WTC11 (cell line): Measurements from ENCODE around the gene ANO10. TPM values are rescaled to one million over a fixed set of nuclear protein-coding genes. Genes with fewer than 3 reads are reported as not detected.

ENCODE experiments used
- ATAC-seq: fragments of 200-7000 bp; cut with Tn5 transposase; 2 replicates; pipeline ENCODE4 v1.10.0; 2021; ENCODE audit warnings: mild to moderate bottlenecking, moderate library complexity
- CTCF ChIA-PET: fragments of 300-600 bp; sonication (Branson Sonifier 250); formaldehyde crosslinking; loops from one replicate; lab custom pipeline; 2021; ENCODE audit warnings: antibody characterized with exemption; lab: Charles Lee
- POLR2A ChIA-PET: fragments of 350-600 bp; sonication (Branson Sonifier 250); formaldehyde crosslinking; loops from one replicate; lab custom pipeline; 2021; ENCODE audit warnings: antibody characterized with exemption; lab: Charles Lee
- DNase-seq: peaks from one replicate; pipeline ENCODE4 v3.0.0; 2021; ENCODE audit warnings: low spot score
- H3K27ac Mint-ChIP-seq: 2 replicates; pipeline ENCODE4 v1.8.0; 2021; ENCODE audit warnings: mixed read lengths
- H3K27me3 Mint-ChIP-seq: 2 replicates; pipeline ENCODE4 v1.8.0; 2021; ENCODE audit warnings: low read depth, mild to moderate bottlenecking, moderate library complexity, mixed read lengths
- H3K36me3 Mint-ChIP-seq: 2 replicates; pipeline ENCODE4 v1.8.0; 2021; ENCODE audit warnings: mixed read lengths
- H3K4me1 Mint-ChIP-seq: 2 replicates; pipeline ENCODE4 v1.8.0; 2022; ENCODE audit warnings: mixed read lengths
- H3K4me3 Mint-ChIP-seq: 2 replicates; pipeline ENCODE4 v1.8.0; 2021; ENCODE audit warnings: mild to moderate bottlenecking, moderate library complexity, mixed read lengths
- H3K9me3 Mint-ChIP-seq: 2 replicates; pipeline ENCODE4 v1.8.0; 2021; ENCODE audit warnings: mixed read lengths
- ARID4B ChIP-seq: sonication (generic); formaldehyde crosslinking; IDR thresholded peaks from 2 replicates; pipeline ENCODE4 v1.8.0; 2023; ENCODE audit warnings: missing genetic modification reagents, mild to moderate bottlenecking, borderline replicate concordance
- ATF1 ChIP-seq: sonication (generic); formaldehyde crosslinking; IDR thresholded peaks from 2 replicates; pipeline ENCODE4 v1.8.1; 2023; ENCODE audit warnings: mild to moderate bottlenecking, moderate library complexity, missing genetic modification reagents
- ATF6 ChIP-seq: sonication (generic); formaldehyde crosslinking; IDR thresholded peaks from 2 replicates; pipeline ENCODE4 v1.8.1; 2023; ENCODE audit warnings: mild to moderate bottlenecking, missing genetic modification reagents
- E2F5 ChIP-seq: sonication (generic); formaldehyde crosslinking; IDR thresholded peaks from 2 replicates; pipeline ENCODE4 v1.8.1; 2022; ENCODE audit warnings: mild to moderate bottlenecking, moderate library complexity, missing genetic modification reagents
- ELF4 ChIP-seq: sonication (generic); formaldehyde crosslinking; IDR thresholded peaks from 2 replicates; pipeline ENCODE4 v1.8.1; 2022; ENCODE audit warnings: low read depth, mild to moderate bottlenecking, moderate library complexity, missing genetic modification reagents
- ETV6 ChIP-seq: sonication (generic); formaldehyde crosslinking; IDR thresholded peaks from 2 replicates; pipeline ENCODE4 v1.8.1; 2022; ENCODE audit warnings: mild to moderate bottlenecking, missing genetic modification reagents
- GTF2I ChIP-seq: fragments of 250-450 bp; sonication (Bioruptor Pico); conservative IDR thresholded peaks from 2 replicates; pipeline ENCODE4 v1.4.0; 2021; ENCODE audit warnings: mild to moderate bottlenecking
- IRF1 ChIP-seq: sonication (generic); formaldehyde crosslinking; IDR thresholded peaks from 2 replicates; pipeline ENCODE4 v1.8.0; 2023; ENCODE audit warnings: missing genetic modification reagents
- NR1H2 ChIP-seq: sonication (generic); formaldehyde crosslinking; IDR thresholded peaks from 2 replicates; pipeline ENCODE4 v1.9.0; 2021; ENCODE audit warnings: mild to moderate bottlenecking, moderate library complexity, missing genetic modification reagents
- PRRX2 ChIP-seq: fragments of 250-450 bp; sonication (Bioruptor Pico); IDR thresholded peaks from 2 replicates; pipeline ENCODE4 v1.8.0; 2021; ENCODE audit warnings: mild to moderate bottlenecking
- SOX15 ChIP-seq: fragments of 250-450 bp; sonication (Bioruptor Pico); IDR thresholded peaks from 2 replicates; pipeline ENCODE4 v1.9.0; 2021; ENCODE audit warnings: mild to moderate bottlenecking
- TEAD1 ChIP-seq: sonication (generic); formaldehyde crosslinking; IDR thresholded peaks from 2 replicates; pipeline ENCODE4 v1.8.0; 2022; ENCODE audit warnings: mild to moderate bottlenecking, missing genetic modification reagents
- TP53 ChIP-seq: sonication (generic); formaldehyde crosslinking; IDR thresholded peaks from 2 replicates; pipeline ENCODE4 v1.8.1; 2023; ENCODE audit warnings: mild to moderate bottlenecking, missing genetic modification reagents
- ZBTB43 ChIP-seq: sonication (generic); formaldehyde crosslinking; IDR thresholded peaks from 2 replicates; pipeline ENCODE4 v1.8.1; 2023; ENCODE audit warnings: mild to moderate bottlenecking, missing genetic modification reagents
- ZNF317 ChIP-seq: sonication (generic); formaldehyde crosslinking; IDR thresholded peaks from 2 replicates; pipeline ENCODE4 v1.8.1; 2023; ENCODE audit warnings: low read depth, mild to moderate bottlenecking, moderate library complexity, missing genetic modification reagents, borderline replicate concordance
- ZNF423 ChIP-seq: fragments of 250-450 bp; sonication (Bioruptor Pico); IDR thresholded peaks from 2 replicates; pipeline ENCODE4 v2.1.2; 2022; ENCODE audit warnings: mild to moderate bottlenecking, moderate library complexity
- ZNF532 ChIP-seq: fragments of 250-450 bp; sonication (Bioruptor Pico); IDR thresholded peaks from 2 replicates; pipeline ENCODE4 v1.9.0; 2021; ENCODE audit warnings: mild to moderate bottlenecking, borderline replicate concordance
- total RNA-seq: library from RNA; stranded (reverse); gene quantifications from 3 replicates; pipeline ENCODE4 v1.2.3, GENCODE V29; 2021

Gene ANO10
- total RNA-seq, 1 experiment from 2014 or later = 35.1 TPM

GRCh38 chr3:43448098-43448497 lies 173.7 kb downstream of the ANO10 start:
- ChIA-PET POLR2A (interaction anchor here (0.5 kb wide), 1 partner anchor 16 kb away, joined by 3 read pairs; no protein-coding TSS in a partner anchor), CTCF (no interaction called here)
- Mint-ChIP-seq H3K9me3 (no peaks in the 10 kb centered on the region), H3K4me3 (no peak overlapping the region), H3K4me1 (peaks cover 4% of the 10 kb centered on the region; the same call in 1 of the 2 replicates), H3K36me3 (no peaks in the 10 kb centered on the region), H3K27ac (no peak overlapping the region), H3K27me3 (no peaks in the 10 kb centered on the region)
- no peak for ATAC-seq
- no peak for TF ChIP-seq PRRX2 (CRISPR knock-in tag)
- no peak for TF ChIP-seq ARID4B
- TF ChIP-seq ZBTB43 (CRISPR knock-in tag) = no peak
- TF ChIP-seq NR1H2 = no peak
- TF ChIP-seq ETV6 (CRISPR knock-in tag) = no peak
- TF ChIP-seq ATF6 (CRISPR knock-in tag) = no peak
- TF ChIP-seq IRF1 (CRISPR knock-in tag) = no peak
- no peak for TF ChIP-seq E2F5
- TF ChIP-seq ELF4 (CRISPR knock-in tag) = no peak
- no peak for DNase-seq

GRCh38 chr3:43445820-43446219 lies 176.0 kb downstream of the ANO10 start:
- DNase-seq (no peak), ATAC-seq (no peak)
- POLR2A ChIA-PET = no interaction called here
- Mint-ChIP-seq H3K27me3 (no peaks in the 10 kb centered on the region), H3K4me3 (no peak overlapping the region), H3K4me1 (peaks cover 4% of the 10 kb centered on the region; the same call in 1 of the 2 replicates), H3K9me3 (peaks cover 9% of the 10 kb centered on the region), H3K27ac (no peak overlapping the region), H3K36me3 (no peaks in the 10 kb centered on the region)
- CTCF ChIA-PET = no interaction called here
- TF ChIP-seq SOX15 (no peak), ZNF423 (CRISPR knock-in tag) (no peak), ARID4B (no peak), GTF2I (CRISPR knock-in tag) (no peak), TP53 (CRISPR knock-in tag) (no peak), ZNF317 (CRISPR knock-in tag) (no peak), ATF1 (CRISPR knock-in tag) (no peak), ZNF532 (CRISPR knock-in tag) (no peak), TEAD1 (CRISPR knock-in tag) (no peak)
